NCI-H345 treated with DMSO at 0.1 percent for 48 hours (cell line): ENCODE results near the gene HTR3A.
"Not testable (repeated sequence)": the region's sequence is repeated elsewhere in the genome, so short reads cannot be mapped to it uniquely, and the experiment has no call there.

Source experiments
- DNase-seq: peaks from one replicate; lab custom pipeline; 2025; ENCODE audit not compliant: unreplicated experiment; lab: John Stamatoyannopoulos, UW

The HTR3A gene

GRCh38 chr11:113974741-113975470 is at the start of gene HTR3A:
HTR3A (plus strand) TSS chr11:113975108; CDS start chr11:113975326, 218 bp downstream.
- DNase-seq, result peak; percentile 77

- DNase-seq, result no peak
Measured at GRCh38 chr11:113926273-113927197, 48.4 kb upstream of the HTR3A start.

GRCh38 chr11:113928311-113928710 is 46.6 kb upstream of the HTR3A start:
- no peak for DNase-seq

GRCh38 chr11:113932788-113933187 is 42.1 kb upstream of the HTR3A start:
- DNase-seq, result no peak

- not testable (repeated sequence) for DNase-seq
Measured at GRCh38 chr11:113934193-113934592, 40.7 kb upstream of the HTR3A start.

- DNase-seq, result no peak
Measured at GRCh38 chr11:113934761-113935160, 40.1 kb upstream of the HTR3A start.

- DNase-seq, result no peak
Measured at GRCh38 chr11:113935858-113936257, 39.0 kb upstream of the HTR3A start.

GRCh38 chr11:113937918-113938317 is 37.0 kb upstream of the HTR3A start:
- no peak for DNase-seq

GRCh38 chr11:113942256-113942655 is 32.7 kb upstream of the HTR3A start:
- no peak for DNase-seq

GRCh38 chr11:113946162-113946561 is 28.7 kb upstream of the HTR3A start:
- not testable (repeated sequence) for DNase-seq

- no peak for DNase-seq
Measured at GRCh38 chr11:113947994-113948393, 26.9 kb upstream of the HTR3A start.

GRCh38 chr11:113949891-113950290 is 25.0 kb upstream of the HTR3A start:
- DNase-seq, result no peak

- no peak for DNase-seq
Measured at GRCh38 chr11:113951537-113951936, 23.4 kb upstream of the HTR3A start.

GRCh38 chr11:113952070-113952469 is 22.8 kb upstream of the HTR3A start:
- DNase-seq, result no peak

GRCh38 chr11:113952588-113952987 is 22.3 kb upstream of the HTR3A start:
- DNase-seq, result no peak

GRCh38 chr11:113954235-113954634 is 20.7 kb upstream of the HTR3A start:
- no peak for DNase-seq

GRCh38 chr11:113956986-113957385 is 17.9 kb upstream of the HTR3A start:
- peak; percentile 7 for DNase-seq

- no peak for DNase-seq
Measured at GRCh38 chr11:113960702-113961330, 14.1 kb upstream of the HTR3A start.

GRCh38 chr11:113967361-113967760 is 7.5 kb upstream of the HTR3A start:
- no peak for DNase-seq

- no peak for DNase-seq
Measured at GRCh38 chr11:113971506-113972195, 3.3 kb upstream of the HTR3A start.

GRCh38 chr11:113977071-113977490 is 2.2 kb downstream of the HTR3A start:
- DNase-seq, result no peak
